GM23338 (cell line): ENCODE results near the gene RAI14. TPM values are rescaled to one million over a fixed set of nuclear protein-coding genes. Genes with fewer than 3 reads are reported as not detected.

Experiments
- ATAC-seq: fragments of 200-7000 bp; cut with Tn5 transposase; 3 replicates; pipeline ENCODE4 v1.9.1; 2020
- DNase-seq: peaks from one replicate; pipeline ENCODE4 v3.0.0-alpha.2; 2015; ENCODE audit warnings: low spot score
- H2AFZ ChIP-seq: fragments of 200-600 bp; sonication (generic); 2 replicates; pipeline ENCODE4 v1.8.0; 2016; ENCODE audit warnings: antibody characterized with exemption, mild to moderate bottlenecking, moderate library complexity
- H3F3A ChIP-seq: fragments of 200-600 bp; sonication (generic); replicated peaks from 2 replicates; pipeline ENCODE4 v1.8.0; 2017; ENCODE audit warnings: antibody characterized with exemption, mixed run types, low read depth
- H3K27ac ChIP-seq: fragments of 200-600 bp; sonication (generic); 2 replicates; pipeline ENCODE4 v1.6.1; 2016; ENCODE audit warnings: low read depth
- H3K27me3 ChIP-seq: fragments of 200-600 bp; sonication (generic); 2 replicates; pipeline ENCODE4 v1.8.0; 2016; ENCODE audit warnings: mild to moderate bottlenecking, mixed run types, moderate library complexity; ENCODE audit not compliant: insufficient read depth
- H3K36me3 ChIP-seq: fragments of 200-600 bp; sonication (generic); 2 replicates; pipeline ENCODE4 v1.8.0; 2016; ENCODE audit warnings: mild to moderate bottlenecking; ENCODE audit not compliant: insufficient read depth
- H3K4me1 ChIP-seq: fragments of 200-600 bp; sonication (generic); 2 replicates; pipeline ENCODE4 v1.8.0; 2016; ENCODE audit warnings: mild to moderate bottlenecking, moderate library complexity; ENCODE audit not compliant: insufficient read depth
- H3K4me2 ChIP-seq: fragments of 200-600 bp; sonication (generic); 2 replicates; pipeline ENCODE4 v1.7.1; 2017; ENCODE audit warnings: mixed run types
- H3K4me3 ChIP-seq: fragments of 200-600 bp; sonication (generic); 2 replicates; pipeline ENCODE4 v1.6.1; 2016; ENCODE audit warnings: mixed run types
- H3K79me2 ChIP-seq: fragments of 200-600 bp; sonication (generic); replicated peaks from 2 replicates; pipeline ENCODE4 v1.8.0; 2017; ENCODE audit warnings: mild to moderate bottlenecking; ENCODE audit not compliant: insufficient read depth
- H3K9me2 ChIP-seq: fragments of 200-600 bp; sonication (generic); 2 replicates; pipeline ENCODE4 v1.8.0; 2017; ENCODE audit not compliant: insufficient read depth
- H4K20me1 ChIP-seq: fragments of 200-600 bp; sonication (generic); replicated peaks from 2 replicates; pipeline ENCODE4 v1.8.0; 2017; ENCODE audit warnings: mild to moderate bottlenecking; ENCODE audit not compliant: insufficient read depth
- H3K27ac Mint-ChIP-seq: 2 replicates; pipeline ENCODE4 v1.8.0; 2020; ENCODE audit warnings: inconsistent platforms, mild to moderate bottlenecking, moderate library complexity, mixed read lengths
- H3K27me3 Mint-ChIP-seq: 3 replicates; pipeline ENCODE4 v1.8.0; 2022; ENCODE audit warnings: low read depth, mild to moderate bottlenecking, moderate library complexity, mixed read lengths, inconsistent platforms; ENCODE audit not compliant: insufficient read depth, poor library complexity
- H3K36me3 Mint-ChIP-seq: 3 replicates; pipeline ENCODE4 v1.8.0; 2021; ENCODE audit warnings: low read depth, mild to moderate bottlenecking, inconsistent platforms, moderate library complexity, mixed read lengths
- H3K4me1 Mint-ChIP-seq: 3 replicates; pipeline ENCODE4 v1.8.0; 2020; ENCODE audit warnings: mild to moderate bottlenecking, inconsistent platforms, mixed read lengths
- H3K4me3 Mint-ChIP-seq: 3 replicates; pipeline ENCODE4 v1.8.0; 2021; ENCODE audit warnings: moderate library complexity, mild to moderate bottlenecking, inconsistent platforms, mixed read lengths
- H3K9me3 Mint-ChIP-seq: 3 replicates; pipeline ENCODE4 v1.8.0; 2020; ENCODE audit warnings: moderate library complexity, mild to moderate bottlenecking, inconsistent platforms, mixed read lengths
- CREB1 ChIP-seq: fragments of 250-450 bp; sonication (Bioruptor Pico); IDR thresholded peaks from 2 replicates; pipeline ENCODE4 v1.5.0; 2020; ENCODE audit warnings: low read depth, mild to moderate bottlenecking, moderate library complexity
- EZH2 ChIP-seq: fragments of 200-600 bp; sonication (generic); IDR thresholded peaks from one replicate; pipeline ENCODE4 v1.8.0; 2017; ENCODE audit warnings: antibody characterized with exemption, mild to moderate bottlenecking, low read depth; ENCODE audit not compliant: unreplicated experiment
- JUNB ChIP-seq: IDR thresholded peaks from one replicate; pipeline ENCODE4 v1.6.1; 2016; ENCODE audit warnings: antibody characterized with exemption; ENCODE audit not compliant: unreplicated experiment
- NANOG ChIP-seq: IDR thresholded peaks from 2 replicates; pipeline ENCODE4 v1.6.1; 2016; ENCODE audit warnings: antibody characterized with exemption, borderline replicate concordance
- POLR2AphosphoS5 ChIP-seq: IDR thresholded peaks from 2 replicates; pipeline ENCODE4 v1.6.1; 2016; ENCODE audit warnings: antibody characterized with exemption, low read depth
- STAT1 ChIP-seq: IDR thresholded peaks from one replicate; pipeline ENCODE4 v1.6.1; 2016; ENCODE audit warnings: antibody characterized with exemption; ENCODE audit not compliant: unreplicated experiment
- ZNF114 ChIP-seq: fragments of 250-450 bp; sonication (Bioruptor Pico); IDR thresholded peaks from 2 replicates; pipeline ENCODE4 v1.5.0; 2020; ENCODE audit warnings: mild to moderate bottlenecking, moderate library complexity
- ZNF331 ChIP-seq: fragments of 250-450 bp; sonication (Bioruptor Pico); IDR thresholded peaks from 2 replicates; pipeline ENCODE4 v1.5.0; 2020; ENCODE audit warnings: low read depth, mild to moderate bottlenecking, moderate library complexity
- polyA plus RNA-seq: library from polyadenylated mRNA; unstranded; fragments of >200 nt; fragmentation: Nextera tagmentation; extraction: Ambion mirVana; gene quantifications from 2 replicates; pipeline ENCODE4 v1.2.1, GENCODE V29; 2016
- total RNA-seq: library from RNA; depleted of rRNA; stranded (reverse); fragments of >200 nt; shearing (Covaris generic); gene quantifications from 2 replicates; pipeline ENCODE4 v1.2.3, GENCODE V29; 2014
- TF ChIP-seq, protein P1 (sequence below): IDR thresholded peaks from 2 replicates; pipeline ENCODE4 v1.6.1; 2016; ENCODE audit warnings: antibody characterized with exemption
- TF ChIP-seq, protein P2 (sequence below): IDR thresholded peaks from one replicate; pipeline ENCODE4 v1.6.1; 2018; ENCODE audit warnings: antibody characterized with exemption; ENCODE audit not compliant: unreplicated experiment
- TF ChIP-seq, protein P3 (sequence below), 2 experiments: fragments of 200-600 bp in 1 of 2; sonication (generic) in 1 of 2; conservative IDR thresholded peaks; 2 replicates each; pipeline versions ENCODE4 v1.5.1 to v1.6.1; 2016 to 2017; ENCODE audit warnings: antibody characterized with exemption in 2 of 2, low read depth in 2 of 2, mild to moderate bottlenecking in 2 of 2, moderate library complexity in 1 of 2

The RAI14 gene
- total and polyA plus RNA-seq, 2 experiments from 2014 or later, result 58.8 to 95.8 TPM

DNA sequence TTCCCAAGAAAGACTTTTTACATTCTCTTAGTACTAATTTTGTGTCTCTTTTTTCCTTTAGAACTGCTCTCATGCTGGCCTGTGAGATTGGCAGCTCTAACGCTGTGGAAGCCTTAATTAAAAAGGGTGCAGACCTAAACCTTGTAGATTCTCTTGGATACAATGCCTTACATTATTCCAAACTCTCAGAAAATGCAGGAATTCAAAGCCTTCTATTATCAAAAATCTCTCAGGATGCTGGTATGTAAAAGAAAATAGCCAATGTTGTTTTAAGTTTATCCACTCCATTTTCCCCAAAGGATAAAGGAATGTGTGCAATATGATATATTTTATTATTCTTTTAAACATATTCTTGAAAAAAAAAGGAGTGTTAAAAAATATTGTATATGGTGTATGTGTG is 155.6 kb downstream of the RAI14 start:
- Histone ChIP-seq H3K27me3 (no peaks in the 10 kb centered on the region), H3K4me2 (no peak overlapping the region), H3K79me2 (no peaks in the 10 kb centered on the region; the same call in 1 of the 2 replicates), H4K20me1 (no peaks in the 10 kb centered on the region), H2AFZ (no peak overlapping the region), H3K27ac (peak overlapping the region; percentile 14; the same call in 1 of the 2 replicates), H3K4me1 (peaks cover 4% of the 10 kb centered on the region; the same call in 1 of the 2 replicates), H3K9me2 (no peaks in the 10 kb centered on the region), H3F3A (no peaks in the 10 kb centered on the region), H3K4me3 (no peak overlapping the region), H3K36me3 (peaks cover 33% of the 10 kb centered on the region; the same call in 1 of the 2 replicates)
- Mint-ChIP-seq H3K9me3 (no peaks in the 10 kb centered on the region), H3K4me3 (no peak overlapping the region), H3K27me3 (no peaks in the 10 kb centered on the region), H3K27ac (no peak overlapping the region), H3K4me1 (peaks cover 10% of the 10 kb centered on the region), H3K36me3 (peaks cover 29% of the 10 kb centered on the region; the same call in 2 of the 3 replicates)
- DNase-seq (no peak), ATAC-seq (no peak)
- no peak for TF ChIP-seq POLR2AphosphoS5
- TF ChIP-seq EZH2, result no peak
- no peak for TF ChIP-seq JUNB
- no peak for TF ChIP-seq CREB1
- no peak for TF ChIP-seq NANOG
- TF ChIP-seq, protein P1, sequence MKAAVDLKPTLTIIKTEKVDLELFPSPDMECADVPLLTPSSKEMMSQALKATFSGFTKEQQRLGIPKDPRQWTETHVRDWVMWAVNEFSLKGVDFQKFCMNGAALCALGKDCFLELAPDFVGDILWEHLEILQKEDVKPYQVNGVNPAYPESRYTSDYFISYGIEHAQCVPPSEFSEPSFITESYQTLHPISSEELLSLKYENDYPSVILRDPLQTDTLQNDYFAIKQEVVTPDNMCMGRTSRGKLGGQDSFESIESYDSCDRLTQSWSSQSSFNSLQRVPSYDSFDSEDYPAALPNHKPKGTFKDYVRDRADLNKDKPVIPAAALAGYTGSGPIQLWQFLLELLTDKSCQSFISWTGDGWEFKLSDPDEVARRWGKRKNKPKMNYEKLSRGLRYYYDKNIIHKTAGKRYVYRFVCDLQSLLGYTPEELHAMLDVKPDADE, result no peak
- no peak for TF ChIP-seq ZNF331 (CRISPR knock-in tag)

DNA sequence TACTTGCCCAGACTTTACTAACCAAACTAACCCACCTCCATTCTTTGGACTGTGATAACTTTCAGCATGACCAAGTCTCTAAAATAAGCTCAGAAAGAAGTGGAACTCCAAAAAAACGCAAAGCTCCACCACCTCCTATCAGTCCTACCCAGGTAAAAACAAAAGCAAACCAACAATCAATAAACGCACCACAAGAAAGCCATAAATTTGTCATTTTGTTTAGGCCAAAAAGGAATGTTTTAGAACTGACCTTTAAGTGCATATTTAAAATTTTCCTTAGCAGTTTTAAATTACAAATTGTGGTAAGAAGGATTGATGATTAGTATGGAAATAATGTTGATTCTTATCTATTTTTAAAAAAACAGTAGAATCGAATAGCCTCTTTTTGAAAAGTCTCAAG is 157.4 kb downstream of the RAI14 start:
- peaks cover 38% of the 10 kb centered on the region; the same call in 1 of the 2 replicates for H3K36me3 ChIP-seq
- TF ChIP-seq ZNF114 (CRISPR knock-in tag), result no peak
- TF ChIP-seq, protein P2, sequence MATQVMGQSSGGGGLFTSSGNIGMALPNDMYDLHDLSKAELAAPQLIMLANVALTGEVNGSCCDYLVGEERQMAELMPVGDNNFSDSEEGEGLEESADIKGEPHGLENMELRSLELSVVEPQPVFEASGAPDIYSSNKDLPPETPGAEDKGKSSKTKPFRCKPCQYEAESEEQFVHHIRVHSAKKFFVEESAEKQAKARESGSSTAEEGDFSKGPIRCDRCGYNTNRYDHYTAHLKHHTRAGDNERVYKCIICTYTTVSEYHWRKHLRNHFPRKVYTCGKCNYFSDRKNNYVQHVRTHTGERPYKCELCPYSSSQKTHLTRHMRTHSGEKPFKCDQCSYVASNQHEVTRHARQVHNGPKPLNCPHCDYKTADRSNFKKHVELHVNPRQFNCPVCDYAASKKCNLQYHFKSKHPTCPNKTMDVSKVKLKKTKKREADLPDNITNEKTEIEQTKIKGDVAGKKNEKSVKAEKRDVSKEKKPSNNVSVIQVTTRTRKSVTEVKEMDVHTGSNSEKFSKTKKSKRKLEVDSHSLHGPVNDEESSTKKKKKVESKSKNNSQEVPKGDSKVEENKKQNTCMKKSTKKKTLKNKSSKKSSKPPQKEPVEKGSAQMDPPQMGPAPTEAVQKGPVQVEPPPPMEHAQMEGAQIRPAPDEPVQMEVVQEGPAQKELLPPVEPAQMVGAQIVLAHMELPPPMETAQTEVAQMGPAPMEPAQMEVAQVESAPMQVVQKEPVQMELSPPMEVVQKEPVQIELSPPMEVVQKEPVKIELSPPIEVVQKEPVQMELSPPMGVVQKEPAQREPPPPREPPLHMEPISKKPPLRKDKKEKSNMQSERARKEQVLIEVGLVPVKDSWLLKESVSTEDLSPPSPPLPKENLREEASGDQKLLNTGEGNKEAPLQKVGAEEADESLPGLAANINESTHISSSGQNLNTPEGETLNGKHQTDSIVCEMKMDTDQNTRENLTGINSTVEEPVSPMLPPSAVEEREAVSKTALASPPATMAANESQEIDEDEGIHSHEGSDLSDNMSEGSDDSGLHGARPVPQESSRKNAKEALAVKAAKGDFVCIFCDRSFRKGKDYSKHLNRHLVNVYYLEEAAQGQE, result no peak
- no peak for TF ChIP-seq STAT1
- TF ChIP-seq, protein P3, sequence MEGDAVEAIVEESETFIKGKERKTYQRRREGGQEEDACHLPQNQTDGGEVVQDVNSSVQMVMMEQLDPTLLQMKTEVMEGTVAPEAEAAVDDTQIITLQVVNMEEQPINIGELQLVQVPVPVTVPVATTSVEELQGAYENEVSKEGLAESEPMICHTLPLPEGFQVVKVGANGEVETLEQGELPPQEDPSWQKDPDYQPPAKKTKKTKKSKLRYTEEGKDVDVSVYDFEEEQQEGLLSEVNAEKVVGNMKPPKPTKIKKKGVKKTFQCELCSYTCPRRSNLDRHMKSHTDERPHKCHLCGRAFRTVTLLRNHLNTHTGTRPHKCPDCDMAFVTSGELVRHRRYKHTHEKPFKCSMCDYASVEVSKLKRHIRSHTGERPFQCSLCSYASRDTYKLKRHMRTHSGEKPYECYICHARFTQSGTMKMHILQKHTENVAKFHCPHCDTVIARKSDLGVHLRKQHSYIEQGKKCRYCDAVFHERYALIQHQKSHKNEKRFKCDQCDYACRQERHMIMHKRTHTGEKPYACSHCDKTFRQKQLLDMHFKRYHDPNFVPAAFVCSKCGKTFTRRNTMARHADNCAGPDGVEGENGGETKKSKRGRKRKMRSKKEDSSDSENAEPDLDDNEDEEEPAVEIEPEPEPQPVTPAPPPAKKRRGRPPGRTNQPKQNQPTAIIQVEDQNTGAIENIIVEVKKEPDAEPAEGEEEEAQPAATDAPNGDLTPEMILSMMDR (conservative IDR thresholded peaks at IDR 0.05; ENCODE audit: low read depth in 2 of 2), result no peak
- TF ChIP-seq EZH2, result no peak
- TF ChIP-seq, protein P1, result no peak
- no peak for TF ChIP-seq ZNF331 (CRISPR knock-in tag)
- no peak for TF ChIP-seq CREB1

More for the DNA sequence above, 157.4 kb downstream of the RAI14 start:
- Histone ChIP-seq H3K4me2 (no peak overlapping the region), H3K4me1 (no peaks in the 10 kb centered on the region), H3K27ac (peak overlapping the region; percentile 46; the same call in 1 of the 2 replicates), H2AFZ (no peak overlapping the region), H3K4me3 (no peak overlapping the region), H4K20me1 (no peaks in the 10 kb centered on the region), H3F3A (no peaks in the 10 kb centered on the region), H3K9me2 (no peaks in the 10 kb centered on the region), H3K79me2 (no peaks in the 10 kb centered on the region; the same call in 1 of the 2 replicates), H3K27me3 (no peaks in the 10 kb centered on the region)
- Mint-ChIP-seq H3K4me1 (peaks cover under 1% of the 10 kb centered on the region; the same call in 1 of the 3 replicates), H3K9me3 (no peaks in the 10 kb centered on the region), H3K27me3 (no peaks in the 10 kb centered on the region), H3K27ac (peak overlapping the region; percentile 21; the same call in 1 of the 2 replicates), H3K36me3 (peaks cover 39% of the 10 kb centered on the region; the same call in 2 of the 3 replicates), H3K4me3 (no peak overlapping the region)
- DNase-seq (no peak), ATAC-seq (no peak)
